ENCODE results near the gene C17orf67. TPM values are rescaled to one million over a fixed set of nuclear protein-coding genes. Genes with fewer than 3 reads are reported as not detected.

Gene C17orf67
- total RNA-seq, 3 donors from 2014 or later, result 1.1 to 3.4 (median 1.1) TPM

DNA sequence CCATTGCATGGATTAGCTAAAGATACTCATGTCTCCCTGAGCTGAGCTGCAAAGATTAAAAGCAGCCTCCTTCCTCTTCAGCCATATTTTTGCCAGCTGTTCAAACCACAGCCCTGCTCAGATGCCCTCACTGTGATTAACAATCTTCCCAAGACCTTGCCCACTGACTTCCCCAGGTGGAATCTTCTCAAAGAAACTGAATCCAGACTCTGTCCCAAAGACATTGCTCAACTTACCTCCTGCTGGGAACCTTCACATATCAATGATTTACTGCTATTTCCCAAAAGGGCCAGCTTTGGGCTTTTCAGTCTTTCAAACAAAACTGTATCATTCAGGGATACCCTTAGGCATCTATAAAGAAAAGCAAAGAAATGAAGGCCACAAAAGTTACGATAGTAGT lies 9.2 kb downstream of the C17orf67 start:
- Histone ChIP-seq H3K4me3 (no peak overlapping the region), H3K36me3 (ENCODE audit: low read depth) (no peaks in the 10 kb centered on the region), H3K4me1 (ENCODE audit: low read depth) (no peaks in the 10 kb centered on the region), H3K9me3 (no peaks in the 10 kb centered on the region)
- ATAC-seq (no peak), DNase-seq (no peak)
- TF ChIP-seq, protein P1, sequence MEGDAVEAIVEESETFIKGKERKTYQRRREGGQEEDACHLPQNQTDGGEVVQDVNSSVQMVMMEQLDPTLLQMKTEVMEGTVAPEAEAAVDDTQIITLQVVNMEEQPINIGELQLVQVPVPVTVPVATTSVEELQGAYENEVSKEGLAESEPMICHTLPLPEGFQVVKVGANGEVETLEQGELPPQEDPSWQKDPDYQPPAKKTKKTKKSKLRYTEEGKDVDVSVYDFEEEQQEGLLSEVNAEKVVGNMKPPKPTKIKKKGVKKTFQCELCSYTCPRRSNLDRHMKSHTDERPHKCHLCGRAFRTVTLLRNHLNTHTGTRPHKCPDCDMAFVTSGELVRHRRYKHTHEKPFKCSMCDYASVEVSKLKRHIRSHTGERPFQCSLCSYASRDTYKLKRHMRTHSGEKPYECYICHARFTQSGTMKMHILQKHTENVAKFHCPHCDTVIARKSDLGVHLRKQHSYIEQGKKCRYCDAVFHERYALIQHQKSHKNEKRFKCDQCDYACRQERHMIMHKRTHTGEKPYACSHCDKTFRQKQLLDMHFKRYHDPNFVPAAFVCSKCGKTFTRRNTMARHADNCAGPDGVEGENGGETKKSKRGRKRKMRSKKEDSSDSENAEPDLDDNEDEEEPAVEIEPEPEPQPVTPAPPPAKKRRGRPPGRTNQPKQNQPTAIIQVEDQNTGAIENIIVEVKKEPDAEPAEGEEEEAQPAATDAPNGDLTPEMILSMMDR (IDR thresholded peaks at IDR 0.05), result no peak
- intact Hi-C loops (cut with DNase I, micrococcal nuclease), result no loop called here

DNA sequence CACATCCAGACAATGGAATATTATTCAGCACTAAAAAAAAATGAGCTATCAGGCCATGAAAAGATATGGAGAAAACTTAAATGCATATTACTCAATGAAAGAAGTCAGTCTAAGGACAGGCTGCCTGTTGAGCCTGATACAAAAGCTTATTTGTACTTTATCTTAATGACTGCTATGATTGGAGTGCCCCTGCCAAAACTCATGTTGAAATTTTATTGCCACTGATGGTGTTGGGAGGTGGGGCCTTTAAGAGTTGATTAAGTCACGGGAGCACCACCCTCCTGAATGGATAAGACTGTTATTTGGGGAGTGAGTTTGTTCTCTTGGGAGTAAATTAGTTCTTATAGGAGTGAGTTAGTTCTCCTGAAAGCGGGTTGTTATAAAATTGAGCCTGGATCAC lies 9.9 kb downstream of the C17orf67 start:
- intact Hi-C loops (cut with DNase I, micrococcal nuclease), result no loop called here
- H3K4me1 ChIP-seq (ENCODE audit: low read depth), result no peaks in the 10 kb centered on the region
- no peaks in the 10 kb centered on the region for H3K9me3 ChIP-seq
- TF ChIP-seq, protein P1 (IDR thresholded peaks at IDR 0.05), result no peak
- H3K4me3 ChIP-seq, result no peak overlapping the region
- no peak for DNase-seq
- H3K36me3 ChIP-seq (ENCODE audit: low read depth), result no peaks in the 10 kb centered on the region
- ATAC-seq, result peak; percentile 75

DNA sequence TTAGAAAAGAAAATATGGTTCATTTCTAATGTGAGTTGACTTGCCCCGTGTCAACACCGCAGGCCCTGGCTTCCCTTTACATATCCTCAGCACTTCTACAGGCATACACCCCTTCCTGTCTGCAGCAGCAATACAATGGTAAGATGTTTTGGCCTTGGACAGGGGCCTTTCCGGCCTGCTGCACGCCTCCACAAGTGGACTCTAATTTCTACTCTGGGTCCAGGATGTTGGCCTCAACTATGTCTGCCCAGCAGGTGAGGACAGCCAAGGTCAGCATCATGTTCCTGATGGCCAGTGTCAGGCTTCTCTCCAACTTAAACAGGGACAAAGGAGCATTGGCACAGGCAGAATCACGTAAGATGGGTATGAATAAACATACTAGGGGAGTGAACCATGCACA lies 11.0 kb downstream of the C17orf67 start:
- intact Hi-C loops (cut with DNase I, micrococcal nuclease), result no loop called here
- Histone ChIP-seq H3K4me1 (ENCODE audit: low read depth) (no peaks in the 10 kb centered on the region), H3K9me3 (no peaks in the 10 kb centered on the region), H3K4me3 (no peak overlapping the region), H3K36me3 (ENCODE audit: low read depth) (no peaks in the 10 kb centered on the region)
- ATAC-seq (no peak), DNase-seq (no peak)
- TF ChIP-seq, protein P1 (IDR thresholded peaks at IDR 0.05), result no peak

DNA sequence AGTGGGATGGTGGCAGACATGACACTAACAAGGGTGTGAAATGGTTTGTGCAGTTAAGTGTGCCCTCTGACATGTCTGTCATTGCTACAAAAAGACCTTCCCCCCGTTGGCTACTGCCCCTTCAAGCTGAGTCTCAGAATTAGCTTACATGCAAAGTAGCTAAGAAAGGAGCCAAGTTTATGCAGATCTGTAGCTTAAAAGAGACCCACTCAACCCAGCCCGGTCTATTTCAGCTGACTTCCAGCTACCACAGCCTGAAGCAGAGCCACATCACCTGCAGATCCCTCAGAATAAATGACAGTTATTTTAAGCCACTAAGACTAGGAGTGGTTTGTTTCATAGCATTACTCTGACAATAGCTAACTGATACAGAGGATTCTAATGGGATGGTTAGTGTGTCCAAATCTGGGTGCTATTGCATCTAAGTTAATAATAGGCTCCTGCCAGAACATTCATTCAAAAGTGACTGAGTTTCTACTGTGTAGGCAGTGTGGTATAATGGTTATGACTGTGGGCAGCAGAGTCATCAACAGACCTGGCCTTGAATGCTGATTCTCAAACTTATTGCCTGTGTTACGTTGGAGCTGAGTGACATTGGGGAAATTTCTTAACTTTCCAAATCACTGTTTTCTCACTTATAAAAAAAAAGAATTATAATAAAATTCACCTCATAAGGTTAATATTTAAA lies 11.7 kb downstream of the C17orf67 start:
- ATAC-seq (no peak), DNase-seq (no peak)
- no peaks in the 10 kb centered on the region for H3K4me1 ChIP-seq (ENCODE audit: low read depth)
- TF ChIP-seq, protein P1 (IDR thresholded peaks at IDR 0.05), result no peak
- H3K4me3 ChIP-seq, result no peak overlapping the region
- intact Hi-C loops (cut with DNase I, micrococcal nuclease), result no loop called here
- no peaks in the 10 kb centered on the region for H3K36me3 ChIP-seq (ENCODE audit: low read depth)
- H3K9me3 ChIP-seq, result no peaks in the 10 kb centered on the region

DNA sequence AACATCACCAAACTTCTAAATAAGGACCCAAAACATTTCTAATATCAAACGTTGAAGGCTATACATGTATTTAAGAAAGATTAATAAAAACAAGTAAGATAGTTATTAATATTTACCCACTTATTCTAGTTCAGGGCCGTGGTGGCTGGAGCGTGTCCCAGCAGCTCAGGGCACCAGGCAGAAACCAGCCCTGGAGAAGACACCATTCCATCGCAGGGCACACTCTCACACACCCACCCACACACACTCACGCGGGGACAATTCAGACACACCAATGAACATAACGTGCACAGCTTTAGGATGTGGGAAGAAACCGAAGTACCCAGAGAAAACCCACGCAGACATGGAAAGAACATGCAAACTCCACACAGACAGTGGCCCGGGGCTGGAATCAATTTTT lies 13.5 kb downstream of the C17orf67 start:
- H3K4me1 ChIP-seq (ENCODE audit: low read depth), result no peaks in the 10 kb centered on the region
- H3K36me3 ChIP-seq (ENCODE audit: low read depth), result no peaks in the 10 kb centered on the region
- intact Hi-C loops (cut with DNase I, micrococcal nuclease), result no loop called here
- H3K4me3 ChIP-seq, result no peak overlapping the region
- ATAC-seq (no peak), DNase-seq (no peak)
- TF ChIP-seq, protein P1 (IDR thresholded peaks at IDR 0.05), result no peak
- H3K9me3 ChIP-seq, result no peaks in the 10 kb centered on the region
